Psoas muscle (tissue), 8 donors: ENCODE results near the gene FAM131C. TPM values are rescaled to one million over a fixed set of nuclear protein-coding genes. Genes with fewer than 3 reads are reported as not detected.

ENCODE experiments used
- ATAC-seq, 4 donors: fragments of 200-7000 bp; cut with Tn5 transposase; one replicate each; pipeline ENCODE4 v1.9.1; 2020; ENCODE audit warnings: moderate library complexity in 3 of 4, mild to moderate bottlenecking in 2 of 4
- DNase-seq, 2 donors: peaks; one replicate each; pipeline ENCODE4 v3.0.0-alpha.2; 2020
- H3K27ac ChIP-seq: fragments of 200-600 bp; one replicate; pipeline ENCODE4 v1.8.0; 2022
- H3K27me3 ChIP-seq, 3 donors: fragments of 200-600 bp in 1 of 3; one replicate each; pipeline versions ENCODE4 v1.6.1 to v1.8.0; 2013 to 2022; ENCODE audit warnings: low read length in 2 of 3, mild to moderate bottlenecking in 2 of 3, moderate library complexity in 1 of 3; ENCODE audit not compliant: insufficient read depth in 3 of 3
- H3K36me3 ChIP-seq, 2 donors: fragments of 200-600 bp in 1 of 2; one replicate each; pipeline versions ENCODE4 v1.6.1 to v1.8.0; 2013 to 2022; ENCODE audit warnings: low read depth in 1 of 2, mild to moderate bottlenecking in 1 of 2, moderate library complexity in 1 of 2; ENCODE audit not compliant: insufficient read depth in 1 of 2
- H3K4me1 ChIP-seq: fragments of 200-600 bp; one replicate; pipeline ENCODE4 v1.8.0; 2022
- H3K4me3 ChIP-seq: fragments of 200-600 bp; one replicate; pipeline ENCODE4 v1.8.0; 2022; ENCODE audit warnings: mild to moderate bottlenecking
- H3K9me3 ChIP-seq: fragments of 200-600 bp; one replicate; pipeline ENCODE4 v1.8.0; 2022
- CTCF ChIP-seq: fragments of 200-600 bp; IDR thresholded peaks from one replicate; pipeline ENCODE4 v1.8.0; 2022; ENCODE audit warnings: antibody characterized with exemption
- WGBS, 3 donors: extraction: QIAGEN DNeasy Blood & Tissue Kit; methylation state at CpG; one replicate each; pipeline versions ENCODE4 v1.1.6 to v1.1.7; 2013; 5-methylcytosine and 5-hydroxymethylcytosine counted together
- intact Hi-C, 2 donors: fragments of 100-400 bp; cut with DNase I; formaldehyde crosslinking; loops; one replicate each; pipeline versions ENCODE4 v1.11.0 to v1.14.2; 2022
- polyA plus RNA-seq, 3 donors: library from polyadenylated mRNA; stranded (reverse); fragments of 200-250 nt; gene quantifications; one replicate each; pipeline ENCODE4 v1.2.3, GENCODE V29; 2013
- total RNA-seq, 4 donors: library from RNA; stranded (reverse); fragmentation: NEBNext Ultra II Directional in 2 of 4; extraction: Animal tissue kit (Norgen Biotek cat#: 25700) in 2 of 4; gene quantifications; one replicate each; pipeline versions ENCODE4 v1.2.1 to v1.2.4, GENCODE V29; 2021 to 2023
- donor health status: healthy with polysubstance abuse.
- donor health status: DM: no; HTN: no; CAD: no; lungs with moderate emphysema.
- donor health status: Bipolar disorder and iron deficiency.
- donor health status: healthy.
- donor health status: DM: yes; HTN: yes; CAD: no.
- donor health status: DM: no; HTN: no; CAD: no.
- donor health status: DM: no; HTN: no; CAD: no.
- donor health status: DM: yes; HTN: yes; CAD: no.

The FAM131C gene
- total and polyA plus RNA-seq, 7 donors: 0.01 to 0.51 (median 0.06) TPM; not detected in 4

- H3K27ac ChIP-seq: no peak overlapping the region
- no peak for TF ChIP-seq CTCF
- ATAC-seq (no peak), DNase-seq (no peak)
- H3K36me3 ChIP-seq: no peaks in the 10 kb centered on the region
- no peaks in the 10 kb centered on the region for H3K9me3 ChIP-seq
- H3K4me1 ChIP-seq: peaks cover 32% of the 10 kb centered on the region
- intact Hi-C loops: loop anchor here in 1 of 2 donors (1.0 kb wide), 1 partner anchor 21 kb away; no protein-coding TSS in a partner anchor
- H3K4me3 ChIP-seq: no peak overlapping the region
- no peaks in the 10 kb centered on the region for H3K27me3 ChIP-seq
- 92 to 98% (median 93%) methylated on average over 3 of the region's 3 CpGs for WGBS, 3 donors
Measured at GRCh38 chr1:16010837-16011236, 62.6 kb downstream of the FAM131C start.

DNA sequence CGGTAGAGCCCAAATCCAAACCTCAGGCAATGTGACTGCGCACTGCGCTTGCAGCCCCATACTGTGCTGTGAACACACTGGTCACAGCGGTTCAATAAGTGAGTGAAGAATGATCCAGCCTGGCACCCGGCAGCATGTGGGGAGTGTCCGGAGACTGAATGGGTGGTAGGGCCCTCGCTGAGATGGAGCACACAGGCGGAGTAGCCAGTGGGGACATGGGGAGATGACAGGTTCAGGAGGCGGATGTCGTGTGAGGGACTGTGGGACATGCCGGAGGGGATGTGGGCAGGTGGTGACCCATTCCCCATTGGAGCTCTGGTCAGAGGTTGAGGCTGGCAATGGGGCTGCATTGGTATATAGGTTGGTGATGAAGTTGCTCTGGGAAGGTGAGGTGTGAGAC is 63.8 kb downstream of the FAM131C start:
- H3K4me3 ChIP-seq: no peak overlapping the region
- no peaks in the 10 kb centered on the region for H3K36me3 ChIP-seq
- H3K27me3 ChIP-seq: no peaks in the 10 kb centered on the region
- H3K4me1 ChIP-seq: peaks cover 23% of the 10 kb centered on the region
- peak in 3 of 4 donors; percentile 0 to 2 (median 1) for ATAC-seq
- peak overlapping the region; percentile 9 for H3K27ac ChIP-seq
- intact Hi-C loops: loop anchor here (1.0 to 2.0 kb wide), 4 partner anchors 23 to 47 kb away; no protein-coding TSS in a partner anchor
- no peak for TF ChIP-seq CTCF
- no peaks in the 10 kb centered on the region for H3K9me3 ChIP-seq
- DNase-seq: peak in 1 of 2 donors; percentile 68
- WGBS, 3 donors: 91 to 92% (median 92%) methylated on average over 11 of the region's 11 CpGs

- H3K4me1 ChIP-seq: peaks cover 16% of the 10 kb centered on the region
- TF ChIP-seq CTCF: peak; percentile 98
- intact Hi-C loops: loop anchor here (1.0 to 2.0 kb wide), 3 partner anchors 24 to 48 kb away; no protein-coding TSS in a partner anchor
- no peak overlapping the region for H3K4me3 ChIP-seq
- H3K36me3 ChIP-seq: no peaks in the 10 kb centered on the region
- no peaks in the 10 kb centered on the region for H3K27me3 ChIP-seq
- DNase-seq: peak; percentile 82 to 91
- no peaks in the 10 kb centered on the region for H3K9me3 ChIP-seq
- WGBS, 3 donors: 0 to 5% (median 2%) methylated on average over 4 of the region's 4 CpGs
- ATAC-seq: peak; percentile 17 to 39 (median 32)
- H3K27ac ChIP-seq: peak overlapping the region; percentile 9
Measured at GRCh38 chr1:16009030-16009460, 64.4 kb downstream of the FAM131C start.

Other genes with a start within 250 kb of the FAM131C start
- 10 to 100 TPM; 38.3 to 46.5 (median 44.7) TPM for gene SPEN, start 225.9 kb downstream of the FAM131C start, total RNA-seq
- gene SPEN, start 225.9 kb downstream of the FAM131C start, polyA plus RNA-seq: 10 to 100 TPM; 10.2 to 35.2 (median 13.0) TPM
- gene ZBTB17, start 97.5 kb downstream of the FAM131C start, total RNA-seq: 10 to 100 TPM; 23.5 to 29.5 (median 26.2) TPM
- gene ZBTB17, start 97.5 kb downstream of the FAM131C start, polyA plus RNA-seq: 10 to 100 TPM; 32.1 to 44.3 (median 34.2) TPM
- under 1 TPM in 1 of 4 donors, not detected in 3; 0.06 TPM for gene SRARP, start 69.4 kb downstream of the FAM131C start, total RNA-seq
- gene SRARP, start 69.4 kb downstream of the FAM131C start, polyA plus RNA-seq: under 1 TPM; 0.06 to 0.17 (median 0.09) TPM
- 1,000 to 10,000 TPM; 1,183 to 3,738 (median 2,852) TPM for gene HSPB7, start 55.6 kb downstream of the FAM131C start, total RNA-seq
- gene HSPB7, start 55.6 kb downstream of the FAM131C start, polyA plus RNA-seq: 1,000 to 10,000 TPM; 1,867 to 2,156 (median 2,058) TPM
- 1 to 10 TPM in 3 of 4 donors, under 1 TPM in 1; 0.84 to 2.2 (median 1.4) TPM for gene CLCNKA, start 51.6 kb downstream of the FAM131C start, total RNA-seq
- 1 to 10 TPM in 1 of 3 donors, under 1 TPM in 2; 0.30 to 1.2 (median 0.63) TPM for gene CLCNKA, start 51.6 kb downstream of the FAM131C start, polyA plus RNA-seq
- under 1 TPM in 1 of 4 donors, not detected in 3; 0.30 TPM for gene CLCNKB, start 29.9 kb downstream of the FAM131C start, total RNA-seq
- gene CLCNKB, start 29.9 kb downstream of the FAM131C start, polyA plus RNA-seq: under 1 TPM in 2 of 3 donors, not detected in 1; 0.05 to 0.31 TPM
- 1 to 10 TPM; 3.0 to 7.0 (median 3.5) TPM for gene EPHA2, start 82.4 kb upstream of the FAM131C start, total RNA-seq
- 1 to 10 TPM; 1.3 to 8.0 (median 1.5) TPM for gene EPHA2, start 82.4 kb upstream of the FAM131C start, polyA plus RNA-seq
- gene ARHGEF19, start 139.0 kb upstream of the FAM131C start, total RNA-seq: 1 to 10 TPM; 1.1 to 1.8 (median 1.3) TPM
- gene ARHGEF19, start 139.0 kb upstream of the FAM131C start, polyA plus RNA-seq: 1 to 10 TPM in 2 of 3 donors, under 1 TPM in 1; 0.99 to 2.4 (median 1.3) TPM
- gene CPLANE2, start 163.5 kb upstream of the FAM131C start, total RNA-seq: 1 to 10 TPM; 1.0 to 5.1 (median 4.6) TPM
- gene CPLANE2, start 163.5 kb upstream of the FAM131C start, polyA plus RNA-seq: 1 to 10 TPM; 1.4 to 7.4 (median 4.0) TPM